HG03520 (cell line): Measurements from ENCODE around the gene RPL29.

Experiments used
- ATAC-seq: cut with Tn5 transposase; IDR thresholded peaks from one replicate; pipeline ENCODE4 v1.9.1; 2021; ENCODE audit warnings: mild to moderate bottlenecking, moderate library complexity; ENCODE audit not compliant: unreplicated experiment

RPL29 gene

GRCh38 chr3:51966016-51966415 lies 29.7 kb downstream of the RPL29 start:
- ATAC-seq, result no peak

- no peak for ATAC-seq
Measured at GRCh38 chr3:51964521-51964920, 31.2 kb downstream of the RPL29 start.

GRCh38 chr3:51963951-51964451 lies 31.7 kb downstream of the RPL29 start:
- ATAC-seq, result no peak

GRCh38 chr3:51962854-51963530 lies 32.7 kb downstream of the RPL29 start:
- ATAC-seq, result no peak

GRCh38 chr3:51961602-51962569 lies 33.8 kb downstream of the RPL29 start:
- ATAC-seq, result no peak

- no peak for ATAC-seq
Measured at GRCh38 chr3:51961011-51961410, 34.7 kb downstream of the RPL29 start.

- no peak for ATAC-seq
Measured at GRCh38 chr3:51960386-51960785, 35.3 kb downstream of the RPL29 start.

GRCh38 chr3:51959651-51960050 lies 36.0 kb downstream of the RPL29 start:
- no peak for ATAC-seq

GRCh38 chr3:51958603-51959521 lies 36.8 kb downstream of the RPL29 start:
- no peak for ATAC-seq

- ATAC-seq, result no peak
Measured at GRCh38 chr3:51957520-51958205, 38.0 kb downstream of the RPL29 start.

GRCh38 chr3:51955893-51956770 lies 39.6 kb downstream of the RPL29 start:
- ATAC-seq, result no peak

GRCh38 chr3:51955175-51955892 lies 40.4 kb downstream of the RPL29 start, which contains the start of gene GPR62:
GPR62 (plus strand) TSS chr3:51955381; CDS start chr3:51955653, 272 bp downstream.
- ATAC-seq, result no peak

- no peak for ATAC-seq
Measured at GRCh38 chr3:51954713-51955112, 41.0 kb downstream of the RPL29 start.

- no peak for ATAC-seq
Measured at GRCh38 chr3:51954105-51954504, 41.6 kb downstream of the RPL29 start.

- no peak for ATAC-seq
Measured at GRCh38 chr3:51953445-51953844, 42.2 kb downstream of the RPL29 start.

GRCh38 chr3:51950899-51951298 lies 44.8 kb downstream of the RPL29 start:
- ATAC-seq, result no peak

GRCh38 chr3:51949121-51949520 lies 46.6 kb downstream of the RPL29 start:
- ATAC-seq, result no peak

GRCh38 chr3:51948016-51948580 lies 47.6 kb downstream of the RPL29 start:
- ATAC-seq, result no peak
